ENCODE measurements around the gene CLEC4G. TPM values are rescaled to one million over a fixed set of nuclear protein-coding genes. Genes with fewer than 3 reads are reported as not detected.

The CLEC4G gene
- total RNA-seq, result 1 to 10 TPM in 1 of 4 donors, under 1 TPM in 1, not detected in 2; 0.36 to 2.3 TPM

DNA sequence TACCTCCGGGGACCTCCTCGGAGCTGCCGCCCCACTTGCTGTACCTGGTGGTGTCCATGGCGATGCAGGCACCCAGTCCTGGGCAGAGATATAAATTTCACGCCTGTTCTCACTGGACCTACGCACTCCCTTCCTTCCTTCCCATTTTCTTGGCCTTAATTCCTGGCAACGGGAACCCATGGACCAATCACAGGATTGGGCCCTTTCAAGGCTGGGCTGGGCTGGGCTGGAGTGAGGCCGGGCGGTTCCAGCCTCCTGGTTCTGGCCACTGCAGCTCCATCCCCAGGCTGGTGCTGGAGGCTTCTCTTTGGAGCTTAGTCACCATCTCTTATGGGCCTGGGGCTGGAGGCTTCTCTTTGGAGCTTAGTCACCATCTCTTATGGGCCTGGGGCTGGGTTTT is at the start of gene CLEC4G:
Gene CLEC4G, minus strand, starts transcription at position 66 of the 400 bp plus-strand sequence. Its CDS starts 8 bp downstream, at position 58.
- no peak within 1 kb of the TSS for H3K4me3 ChIP-seq (ENCODE audit: low read depth, poor library complexity, severe bottlenecking)
- TF ChIP-seq CTCF (IDR thresholded peaks at IDR 0.05) (no peak), POLR2A (IDR thresholded peaks at IDR 0.05) (no peak)
- intact Hi-C loops (cut with DNase I; ENCODE audit: low total_unique reads), result no loop called here
- no peak for DNase-seq (ENCODE audit: low spot score in 2 of 2)
- 55 to 57% methylated on average over 9 of the region's 9 CpGs for WGBS, 2 donors

GRCh38 chr19:7781157-7781556 is 49.2 kb upstream of the CLEC4G start:
- H3K4me3 ChIP-seq (ENCODE audit: low read depth, poor library complexity, severe bottlenecking), result no peak overlapping the region
- peak in 1 of 2 donors; percentile 46 for DNase-seq (ENCODE audit: low spot score in 2 of 2)
- WGBS, 2 donors, result 56 to 63% methylated on average over 12 of the region's 12 CpGs
- TF ChIP-seq CTCF (IDR thresholded peaks at IDR 0.05) (no peak), POLR2A (IDR thresholded peaks at IDR 0.05) (no peak)
- intact Hi-C loops (cut with DNase I; ENCODE audit: low total_unique reads), result no loop called here

- intact Hi-C loops (cut with DNase I; ENCODE audit: low total_unique reads), result no loop called here
- 72 to 74% methylated on average over 26 of the region's 26 CpGs for WGBS, 2 donors
- DNase-seq (ENCODE audit: low spot score in 2 of 2), result peak in 1 of 2 donors; percentile 62
- H3K4me3 ChIP-seq (ENCODE audit: low read depth, poor library complexity, severe bottlenecking), result no peak overlapping the region
- TF ChIP-seq CTCF (IDR thresholded peaks at IDR 0.05) (no peak), POLR2A (IDR thresholded peaks at IDR 0.05) (no peak)
These were observed 47.9 kb upstream of the CLEC4G start for GRCh38 chr19:7779631-7780486.

GRCh38 chr19:7778081-7778480 is 46.2 kb upstream of the CLEC4G start:
- intact Hi-C loops (cut with DNase I; ENCODE audit: low total_unique reads), result no loop called here
- TF ChIP-seq CTCF (IDR thresholded peaks at IDR 0.05), result no peak
- no peak for TF ChIP-seq POLR2A (IDR thresholded peaks at IDR 0.05)
- 64 to 77% methylated on average over 5 of the region's 5 CpGs for WGBS, 2 donors
- no peak overlapping the region for H3K4me3 ChIP-seq (ENCODE audit: low read depth, poor library complexity, severe bottlenecking)
- DNase-seq (ENCODE audit: low spot score in 2 of 2), result peak in 1 of 2 donors; percentile 70

DNA sequence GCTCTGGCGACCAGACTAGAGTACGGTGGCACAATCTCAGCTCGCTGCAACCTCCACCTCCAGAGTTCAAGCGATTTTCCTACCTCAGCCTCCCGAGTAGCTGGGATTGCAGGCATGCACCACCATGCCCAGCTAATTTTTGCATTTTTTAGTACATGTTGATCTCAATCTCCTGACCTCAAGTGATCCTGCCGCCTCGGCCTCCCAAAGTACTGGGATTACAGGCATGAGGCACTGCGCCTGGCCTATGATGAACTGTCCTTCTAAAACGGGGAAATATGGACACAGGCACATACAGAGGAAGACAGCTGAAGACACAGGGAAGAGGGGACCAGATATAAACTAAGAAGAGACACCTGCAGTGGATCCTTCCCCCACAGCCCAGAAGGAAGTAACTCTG is 43.9 kb upstream of the CLEC4G start:
- intact Hi-C loops (cut with DNase I; ENCODE audit: low total_unique reads), result no loop called here
- 82 to 91% methylated on average over 9 of the region's 9 CpGs for WGBS, 2 donors

More for the DNA sequence above, 43.9 kb upstream of the CLEC4G start:
- peak in 1 of 2 donors; percentile 32 for DNase-seq (ENCODE audit: low spot score in 2 of 2)
- TF ChIP-seq POLR2A (IDR thresholded peaks at IDR 0.05) (no peak), CTCF (IDR thresholded peaks at IDR 0.05) (no peak)
- no peak overlapping the region for H3K4me3 ChIP-seq (ENCODE audit: low read depth, poor library complexity, severe bottlenecking)
